ENCODE measurements around the gene EFCAB6.

The EFCAB6 gene

GRCh38 chr22:43742154-43742950 lies 69.8 kb downstream of the EFCAB6 start:
- H4K91ac ChIP-seq (ENCODE audit: low read depth, low read length, poor library complexity): no peak overlapping the region
- no peak overlapping the region for H2BK5ac ChIP-seq (ENCODE audit: low read length)
- no peak overlapping the region for H3K14ac ChIP-seq (ENCODE audit: low read length)
- peak overlapping the region; percentile 40 for H2BK15ac ChIP-seq (ENCODE audit: low read length)
- H2AK5ac ChIP-seq (ENCODE audit: low read depth, low read length): peak overlapping the region; percentile 80
- no peaks in the 10 kb centered on the region for H3K36me3 ChIP-seq (replicated peaks in 1 of 2; ENCODE audit: control insufficient read depth in 2 of 2, insufficient read depth in 2 of 2, low read length in 2 of 2)
- H3K27me3 ChIP-seq (ENCODE audit: control insufficient read depth in 3 of 3, insufficient read depth in 3 of 3, low read depth in 1 of 3, low read length in 3 of 3): no peaks in the 10 kb centered on the region
- no peak overlapping the region for H4K8ac ChIP-seq (ENCODE audit: low read depth, low read length)
- peak overlapping the region; percentile 58 for H3K18ac ChIP-seq (ENCODE audit: low read length)
- WGBS, 2 donors (ENCODE audit: extremely low coverage in 2 of 2, insufficient read length in 2 of 2, insufficient replicate concordance in 1 of 2): no CpG with 5 or more reads among the region's 15 CpGs
- no peaks in the 10 kb centered on the region for H3K9me3 ChIP-seq (replicated peaks in 1 of 2; ENCODE audit: control insufficient read depth in 2 of 2, insufficient read depth in 1 of 2, low read depth in 1 of 2, low read length in 2 of 2)
- peak overlapping the region; percentile 35 for H2BK12ac ChIP-seq (ENCODE audit: low read length)
- no peak for DNase-seq (ENCODE audit: low spot score)
- no peak overlapping the region for H3K9ac ChIP-seq (ENCODE audit: low read depth, low read length, poor library complexity)
- no peak overlapping the region for H3K4me2 ChIP-seq (ENCODE audit: insufficient read depth, low read length, poor library complexity, severe bottlenecking)
- H3K4me1 ChIP-seq (ENCODE audit: control insufficient read depth in 2 of 2, insufficient read depth in 1 of 2, low read depth in 1 of 2, low read length in 2 of 2): peaks cover 3 to 8% of the 10 kb centered on the region in 2 donors
- peak overlapping the region; percentile 59 for H3K4ac ChIP-seq (ENCODE audit: low read length)
- H2BK120ac ChIP-seq (ENCODE audit: low read depth, low read length): no peak overlapping the region
- H3K23ac ChIP-seq (ENCODE audit: low read depth, low read length, poor library complexity): no peak overlapping the region
- no peak overlapping the region for H3K27ac ChIP-seq (replicated peaks; ENCODE audit: low read length)
- no peak overlapping the region for H2AFZ ChIP-seq (ENCODE audit: low read length)
- H3K79me1 ChIP-seq (ENCODE audit: low read depth, low read length): no peaks in the 10 kb centered on the region
- H3K4me3 ChIP-seq (ENCODE audit: low read length in 2 of 2): no peak overlapping the region

- no peaks in the 10 kb centered on the region for H3K79me1 ChIP-seq (ENCODE audit: low read depth, low read length)
- no peak overlapping the region for H3K27ac ChIP-seq (replicated peaks; ENCODE audit: low read length)
- no peak overlapping the region for H3K9ac ChIP-seq (ENCODE audit: low read depth, low read length, poor library complexity)
- no peak overlapping the region for H3K4me2 ChIP-seq (ENCODE audit: insufficient read depth, low read length, poor library complexity, severe bottlenecking)
- H3K9me3 ChIP-seq (replicated peaks in 1 of 2; ENCODE audit: control insufficient read depth in 2 of 2, insufficient read depth in 1 of 2, low read depth in 1 of 2, low read length in 2 of 2): no peaks in the 10 kb centered on the region
- H3K27me3 ChIP-seq (ENCODE audit: control insufficient read depth in 3 of 3, insufficient read depth in 3 of 3, low read depth in 1 of 3, low read length in 3 of 3): no peaks in the 10 kb centered on the region
- H3K36me3 ChIP-seq (replicated peaks in 1 of 2; ENCODE audit: control insufficient read depth in 2 of 2, insufficient read depth in 2 of 2, low read length in 2 of 2): no peaks in the 10 kb centered on the region
- no peak overlapping the region for H2BK12ac ChIP-seq (ENCODE audit: low read length)
- no peak overlapping the region for H2AK5ac ChIP-seq (ENCODE audit: low read depth, low read length)
- no peak overlapping the region for H3K23ac ChIP-seq (ENCODE audit: low read depth, low read length, poor library complexity)
- no peak overlapping the region for H4K8ac ChIP-seq (ENCODE audit: low read depth, low read length)
- H2BK5ac ChIP-seq (ENCODE audit: low read length): no peak overlapping the region
- H3K4ac ChIP-seq (ENCODE audit: low read length): no peak overlapping the region
- H3K14ac ChIP-seq (ENCODE audit: low read length): no peak overlapping the region
- no CpG with 5 or more reads among the region's 19 CpGs for WGBS, 2 donors (ENCODE audit: extremely low coverage in 2 of 2, insufficient read length in 2 of 2, insufficient replicate concordance in 1 of 2)
- H2AFZ ChIP-seq (ENCODE audit: low read length): peak overlapping the region; percentile 32
- peak overlapping the region; percentile 11 for H3K18ac ChIP-seq (ENCODE audit: low read length)
- H3K4me3 ChIP-seq (ENCODE audit: low read length in 2 of 2): no peak overlapping the region
- no peak overlapping the region for H2BK15ac ChIP-seq (ENCODE audit: low read length)
- no peak overlapping the region for H2BK120ac ChIP-seq (ENCODE audit: low read depth, low read length)
- H4K91ac ChIP-seq (ENCODE audit: low read depth, low read length, poor library complexity): no peak overlapping the region
- peaks cover 3 to 8% of the 10 kb centered on the region in 2 donors for H3K4me1 ChIP-seq (ENCODE audit: control insufficient read depth in 2 of 2, insufficient read depth in 1 of 2, low read depth in 1 of 2, low read length in 2 of 2)
- no peak for DNase-seq (ENCODE audit: low spot score)
Measured at GRCh38 chr22:43740587-43741270, 71.4 kb downstream of the EFCAB6 start.

GRCh38 chr22:43739851-43740379 lies 72.2 kb downstream of the EFCAB6 start:
- Histone ChIP-seq H2BK120ac (ENCODE audit: low read depth, low read length) (no peak overlapping the region), H2BK15ac (ENCODE audit: low read length) (no peak overlapping the region), H2AK5ac (ENCODE audit: low read depth, low read length) (no peak overlapping the region), H3K27me3 (ENCODE audit: control insufficient read depth in 3 of 3, insufficient read depth in 3 of 3, low read depth in 1 of 3, low read length in 3 of 3) (no peaks in the 10 kb centered on the region), H3K79me1 (ENCODE audit: low read depth, low read length) (no peaks in the 10 kb centered on the region), H3K4me1 (ENCODE audit: control insufficient read depth in 2 of 2, insufficient read depth in 1 of 2, low read depth in 1 of 2, low read length in 2 of 2) (peaks cover 3 to 8% of the 10 kb centered on the region in 2 donors), H4K91ac (ENCODE audit: low read depth, low read length, poor library complexity) (no peak overlapping the region), H3K4ac (ENCODE audit: low read length) (no peak overlapping the region), H3K9me3 (replicated peaks in 1 of 2; ENCODE audit: control insufficient read depth in 2 of 2, insufficient read depth in 1 of 2, low read depth in 1 of 2, low read length in 2 of 2) (no peaks in the 10 kb centered on the region), H3K4me3 (ENCODE audit: low read length in 2 of 2) (no peak overlapping the region), H3K27ac (replicated peaks; ENCODE audit: low read length) (no peak overlapping the region), H3K36me3 (replicated peaks in 1 of 2; ENCODE audit: control insufficient read depth in 2 of 2, insufficient read depth in 2 of 2, low read length in 2 of 2) (no peaks in the 10 kb centered on the region), H2BK12ac (ENCODE audit: low read length) (no peak overlapping the region), H2AFZ (ENCODE audit: low read length) (no peak overlapping the region), H4K8ac (ENCODE audit: low read depth, low read length) (no peak overlapping the region), H2BK5ac (ENCODE audit: low read length) (no peak overlapping the region), H3K14ac (ENCODE audit: low read length) (no peak overlapping the region), H3K4me2 (ENCODE audit: insufficient read depth, low read length, poor library complexity, severe bottlenecking) (no peak overlapping the region), H3K23ac (ENCODE audit: low read depth, low read length, poor library complexity) (no peak overlapping the region), H3K9ac (ENCODE audit: low read depth, low read length, poor library complexity) (no peak overlapping the region), H3K18ac (ENCODE audit: low read length) (no peak overlapping the region)
- no peak for DNase-seq (ENCODE audit: low spot score)
- no CpG with 5 or more reads among the region's 11 CpGs for WGBS, 2 donors (ENCODE audit: extremely low coverage in 2 of 2, insufficient read length in 2 of 2, insufficient replicate concordance in 1 of 2)

All from neuronal stem cell (in vitro differentiated cells).